IMR-90 (cell line): ENCODE data around the gene CELA2A.

Source experiments
- CHD1 ChIP-seq: IDR thresholded peaks from 2 replicates; pipeline ENCODE4 v1.6.1; 2012; ENCODE audit warnings: low read depth, low read length, improper control_type of control experiment
- CTCF ChIP-seq: conservative IDR thresholded peaks from 2 replicates; pipeline ENCODE4 v1.5.1; 2012; ENCODE audit warnings: mild to moderate bottlenecking, low read depth, low read length, improper control_type of control experiment
- FOS ChIP-seq: fragments of 150-350 bp; IDR thresholded peaks from 2 replicates; pipeline ENCODE4 v1.6.1; 2016; ENCODE audit warnings: low read depth, low read length
- MAZ ChIP-seq: IDR thresholded peaks from 2 replicates; pipeline ENCODE4 v1.6.1; 2012; ENCODE audit warnings: low read depth, mild to moderate bottlenecking, low read length, improper control_type of control experiment, moderate library complexity, borderline replicate concordance
- MXI1 ChIP-seq: IDR thresholded peaks from 2 replicates; pipeline ENCODE4 v1.6.1; 2012; ENCODE audit warnings: low read depth, mild to moderate bottlenecking, low read length, moderate library complexity, borderline replicate concordance
- POLR2A ChIP-seq: IDR thresholded peaks from 2 replicates; pipeline ENCODE4 v1.6.1; 2012; ENCODE audit warnings: mild to moderate bottlenecking, low read depth, low read length
- RFX5 ChIP-seq: IDR thresholded peaks from 2 replicates; pipeline ENCODE4 v1.8.0; 2012; ENCODE audit warnings: low read depth, mild to moderate bottlenecking, low read length, moderate library complexity
- USF2 ChIP-seq: fragments of 150-350 bp; IDR thresholded peaks from 2 replicates; pipeline ENCODE4 v1.6.1; 2017; ENCODE audit warnings: mild to moderate bottlenecking, antibody characterized with exemption, low read length, low read depth

GRCh38 chr1:15423355-15424077 is 33.0 kb upstream of the CELA2A start:
- no peak for TF ChIP-seq CTCF
- no peak for TF ChIP-seq POLR2A
- no peak for TF ChIP-seq MAZ
- TF ChIP-seq MXI1 = no peak
- TF ChIP-seq USF2 = no peak
- no peak for TF ChIP-seq CHD1
- TF ChIP-seq RFX5 = no peak
- TF ChIP-seq FOS = no peak
